ENCODE measurements around the gene SERPINB1. TPM values are rescaled to one million over a fixed set of nuclear protein-coding genes. Genes with fewer than 3 reads are reported as not detected.

The SERPINB1 gene
- total and polyA plus RNA-seq, 2 experiments from 2014 or later: 5.6 to 6.5 TPM

DNA sequence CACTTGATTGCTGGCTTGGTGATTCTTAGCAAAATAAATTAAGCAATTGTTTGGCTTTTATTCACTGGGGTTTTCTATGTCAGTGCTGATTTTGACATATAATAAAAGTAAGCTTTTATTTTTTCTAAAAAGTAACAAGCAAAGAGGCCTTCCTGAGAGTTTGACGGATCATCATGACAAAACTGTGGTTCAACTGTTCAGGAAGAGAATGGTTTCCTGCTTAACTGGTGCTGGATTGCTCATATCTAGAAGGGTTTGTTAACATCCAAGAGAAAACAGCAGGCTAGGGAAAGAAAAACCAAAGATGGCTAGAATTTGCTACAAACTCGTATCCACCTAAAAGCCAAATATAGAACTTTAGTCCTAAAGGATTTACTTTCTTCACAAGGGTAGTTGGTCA is 21.2 kb downstream of the SERPINB1 start:
- H3K27me3 ChIP-seq (ENCODE audit: insufficient read depth): no peaks in the 10 kb centered on the region
- H3K27me3 Mint-ChIP-seq (ENCODE audit: insufficient read depth, low read depth, poor library complexity): no peaks in the 10 kb centered on the region
- peaks cover 9% of the 10 kb centered on the region; the same call in 2 of the 3 replicates for H3K36me3 Mint-ChIP-seq (ENCODE audit: low read depth)
- no peak overlapping the region for H2AFZ ChIP-seq
- no peaks in the 10 kb centered on the region for H3K4me1 Mint-ChIP-seq
- TF ChIP-seq JUNB (IDR thresholded peaks at IDR 0.05; ENCODE audit: unreplicated experiment): no peak
- TF ChIP-seq, protein P1, sequence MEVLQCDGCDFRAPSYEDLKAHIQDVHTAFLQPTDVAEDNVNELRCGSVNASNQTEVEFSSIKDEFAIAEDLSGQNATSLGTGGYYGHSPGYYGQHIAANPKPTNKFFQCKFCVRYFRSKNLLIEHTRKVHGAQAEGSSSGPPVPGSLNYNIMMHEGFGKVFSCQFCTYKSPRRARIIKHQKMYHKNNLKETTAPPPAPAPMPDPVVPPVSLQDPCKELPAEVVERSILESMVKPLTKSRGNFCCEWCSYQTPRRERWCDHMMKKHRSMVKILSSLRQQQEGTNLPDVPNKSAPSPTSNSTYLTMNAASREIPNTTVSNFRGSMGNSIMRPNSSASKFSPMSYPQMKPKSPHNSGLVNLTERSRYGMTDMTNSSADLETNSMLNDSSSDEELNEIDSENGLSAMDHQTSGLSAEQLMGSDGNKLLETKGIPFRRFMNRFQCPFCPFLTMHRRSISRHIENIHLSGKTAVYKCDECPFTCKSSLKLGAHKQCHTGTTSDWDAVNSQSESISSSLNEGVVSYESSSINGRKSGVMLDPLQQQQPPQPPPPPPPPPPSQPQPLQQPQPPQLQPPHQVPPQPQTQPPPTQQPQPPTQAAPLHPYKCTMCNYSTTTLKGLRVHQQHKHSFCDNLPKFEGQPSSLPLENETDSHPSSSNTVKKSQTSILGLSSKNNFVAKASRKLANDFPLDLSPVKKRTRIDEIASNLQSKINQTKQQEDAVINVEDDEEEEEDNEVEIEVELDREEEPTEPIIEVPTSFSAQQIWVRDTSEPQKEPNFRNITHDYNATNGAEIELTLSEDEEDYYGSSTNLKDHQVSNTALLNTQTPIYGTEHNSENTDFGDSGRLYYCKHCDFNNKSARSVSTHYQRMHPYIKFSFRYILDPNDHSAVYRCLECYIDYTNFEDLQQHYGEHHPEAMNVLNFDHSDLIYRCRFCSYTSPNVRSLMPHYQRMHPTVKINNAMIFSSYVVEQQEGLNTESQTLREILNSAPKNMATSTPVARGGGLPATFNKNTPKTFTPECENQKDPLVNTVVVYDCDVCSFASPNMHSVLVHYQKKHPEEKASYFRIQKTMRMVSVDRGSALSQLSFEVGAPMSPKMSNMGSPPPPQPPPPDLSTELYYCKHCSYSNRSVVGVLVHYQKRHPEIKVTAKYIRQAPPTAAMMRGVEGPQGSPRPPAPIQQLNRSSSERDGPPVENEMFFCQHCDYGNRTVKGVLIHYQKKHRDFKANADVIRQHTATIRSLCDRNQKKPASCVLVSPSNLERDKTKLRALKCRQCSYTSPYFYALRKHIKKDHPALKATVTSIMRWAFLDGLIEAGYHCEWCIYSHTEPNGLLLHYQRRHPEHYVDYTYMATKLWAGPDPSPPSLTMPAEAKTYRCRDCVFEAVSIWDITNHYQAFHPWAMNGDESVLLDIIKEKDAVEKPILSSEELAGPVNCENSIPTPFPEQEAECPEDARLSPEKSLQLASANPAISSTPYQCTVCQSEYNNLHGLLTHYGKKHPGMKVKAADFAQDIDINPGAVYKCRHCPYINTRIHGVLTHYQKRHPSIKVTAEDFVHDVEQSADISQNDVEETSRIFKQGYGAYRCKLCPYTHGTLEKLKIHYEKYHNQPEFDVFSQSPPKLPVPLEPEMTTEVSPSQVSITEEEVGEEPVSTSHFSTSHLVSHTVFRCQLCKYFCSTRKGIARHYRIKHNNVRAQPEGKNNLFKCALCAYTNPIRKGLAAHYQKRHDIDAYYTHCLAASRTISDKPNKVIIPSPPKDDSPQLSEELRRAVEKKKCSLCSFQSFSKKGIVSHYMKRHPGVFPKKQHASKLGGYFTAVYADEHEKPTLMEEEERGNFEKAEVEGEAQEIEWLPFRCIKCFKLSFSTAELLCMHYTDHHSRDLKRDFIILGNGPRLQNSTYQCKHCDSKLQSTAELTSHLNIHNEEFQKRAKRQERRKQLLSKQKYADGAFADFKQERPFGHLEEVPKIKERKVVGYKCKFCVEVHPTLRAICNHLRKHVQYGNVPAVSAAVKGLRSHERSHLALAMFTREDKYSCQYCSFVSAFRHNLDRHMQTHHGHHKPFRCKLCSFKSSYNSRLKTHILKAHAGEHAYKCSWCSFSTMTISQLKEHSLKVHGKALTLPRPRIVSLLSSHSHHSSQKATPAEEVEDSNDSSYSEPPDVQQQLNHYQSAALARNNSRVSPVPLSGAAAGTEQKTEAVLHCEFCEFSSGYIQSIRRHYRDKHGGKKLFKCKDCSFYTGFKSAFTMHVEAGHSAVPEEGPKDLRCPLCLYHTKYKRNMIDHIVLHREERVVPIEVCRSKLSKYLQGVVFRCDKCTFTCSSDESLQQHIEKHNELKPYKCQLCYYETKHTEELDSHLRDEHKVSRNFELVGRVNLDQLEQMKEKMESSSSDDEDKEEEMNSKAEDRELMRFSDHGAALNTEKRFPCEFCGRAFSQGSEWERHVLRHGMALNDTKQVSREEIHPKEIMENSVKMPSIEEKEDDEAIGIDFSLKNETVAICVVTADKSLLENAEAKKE (CRISPR knock-in tag; IDR thresholded peaks at IDR 0.05): no peak
- no peak for TF ChIP-seq EZH2phosphoT487 (IDR thresholded peaks at IDR 0.05; ENCODE audit: unreplicated experiment)
- TF ChIP-seq, protein P2, sequence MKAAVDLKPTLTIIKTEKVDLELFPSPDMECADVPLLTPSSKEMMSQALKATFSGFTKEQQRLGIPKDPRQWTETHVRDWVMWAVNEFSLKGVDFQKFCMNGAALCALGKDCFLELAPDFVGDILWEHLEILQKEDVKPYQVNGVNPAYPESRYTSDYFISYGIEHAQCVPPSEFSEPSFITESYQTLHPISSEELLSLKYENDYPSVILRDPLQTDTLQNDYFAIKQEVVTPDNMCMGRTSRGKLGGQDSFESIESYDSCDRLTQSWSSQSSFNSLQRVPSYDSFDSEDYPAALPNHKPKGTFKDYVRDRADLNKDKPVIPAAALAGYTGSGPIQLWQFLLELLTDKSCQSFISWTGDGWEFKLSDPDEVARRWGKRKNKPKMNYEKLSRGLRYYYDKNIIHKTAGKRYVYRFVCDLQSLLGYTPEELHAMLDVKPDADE (IDR thresholded peaks at IDR 0.05): no peak
- no peak for TF ChIP-seq ZNF331 (CRISPR knock-in tag; IDR thresholded peaks at IDR 0.05; ENCODE audit: low read depth)
- no peak overlapping the region for H3K4me2 ChIP-seq
- ATAC-seq: no peak
- no peak overlapping the region for H3K4me3 ChIP-seq
- H3K4me1 ChIP-seq (ENCODE audit: insufficient read depth): no peaks in the 10 kb centered on the region
- no peak overlapping the region for H3K4me3 Mint-ChIP-seq
- H4K20me1 ChIP-seq (replicated peaks; ENCODE audit: insufficient read depth): no peaks in the 10 kb centered on the region
- no peaks in the 10 kb centered on the region for H3K36me3 ChIP-seq (ENCODE audit: insufficient read depth)
- H3K79me2 ChIP-seq (replicated peaks; ENCODE audit: insufficient read depth): no peaks in the 10 kb centered on the region
- no peaks in the 10 kb centered on the region for H3F3A ChIP-seq (replicated peaks; ENCODE audit: low read depth)
- DNase-seq (ENCODE audit: low spot score): no peak
- H3K9me3 Mint-ChIP-seq: peaks cover 13% of the 10 kb centered on the region; the same call in 2 of the 3 replicates
- H3K27ac Mint-ChIP-seq: no peak overlapping the region
- no peak overlapping the region for H3K27ac ChIP-seq (ENCODE audit: low read depth)
- no peaks in the 10 kb centered on the region for H3K9me2 ChIP-seq (ENCODE audit: insufficient read depth)

DNA sequence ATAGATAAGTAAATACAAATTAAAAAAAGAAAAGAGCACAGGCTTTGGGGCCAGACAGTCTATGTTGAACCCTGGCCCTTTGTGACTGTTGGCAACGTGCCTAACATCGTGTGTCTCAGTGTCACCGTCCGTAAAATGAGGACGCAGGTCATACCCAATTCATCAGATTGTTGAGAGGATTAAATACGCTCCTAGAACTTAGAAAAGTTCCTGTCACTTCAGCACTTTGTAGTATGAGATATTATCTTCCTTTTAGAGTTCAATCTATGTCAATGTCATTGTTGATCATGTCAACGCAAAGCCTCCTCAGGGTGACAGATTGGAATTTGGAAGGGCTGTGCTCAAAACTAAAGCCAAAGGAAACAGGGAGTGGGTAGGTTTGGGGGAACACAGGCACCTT is 21.7 kb downstream of the SERPINB1 start:
- ATAC-seq (no peak), DNase-seq (ENCODE audit: low spot score) (no peak)
- Histone ChIP-seq H3K4me1 (ENCODE audit: insufficient read depth) (no peaks in the 10 kb centered on the region), H3K4me2 (no peak overlapping the region), H3K9me2 (ENCODE audit: insufficient read depth) (no peaks in the 10 kb centered on the region), H3F3A (replicated peaks; ENCODE audit: low read depth) (no peaks in the 10 kb centered on the region), H3K27me3 (ENCODE audit: insufficient read depth) (no peaks in the 10 kb centered on the region), H4K20me1 (replicated peaks; ENCODE audit: insufficient read depth) (no peaks in the 10 kb centered on the region), H3K4me3 (no peak overlapping the region), H3K79me2 (replicated peaks; ENCODE audit: insufficient read depth) (no peaks in the 10 kb centered on the region), H2AFZ (no peak overlapping the region), H3K36me3 (ENCODE audit: insufficient read depth) (no peaks in the 10 kb centered on the region), H3K27ac (ENCODE audit: low read depth) (no peak overlapping the region)
- H3K27ac Mint-ChIP-seq: no peak overlapping the region
- H3K36me3 Mint-ChIP-seq (ENCODE audit: low read depth): peaks cover 9% of the 10 kb centered on the region; the same call in 2 of the 3 replicates
- H3K4me3 Mint-ChIP-seq: no peak overlapping the region
- no peaks in the 10 kb centered on the region for H3K4me1 Mint-ChIP-seq
- H3K27me3 Mint-ChIP-seq (ENCODE audit: insufficient read depth, low read depth, poor library complexity): no peaks in the 10 kb centered on the region
- peaks cover 13% of the 10 kb centered on the region; the same call in 2 of the 3 replicates for H3K9me3 Mint-ChIP-seq
- TF ChIP-seq EZH2phosphoT487 (IDR thresholded peaks at IDR 0.05; ENCODE audit: unreplicated experiment): no peak
- TF ChIP-seq, protein P3, sequence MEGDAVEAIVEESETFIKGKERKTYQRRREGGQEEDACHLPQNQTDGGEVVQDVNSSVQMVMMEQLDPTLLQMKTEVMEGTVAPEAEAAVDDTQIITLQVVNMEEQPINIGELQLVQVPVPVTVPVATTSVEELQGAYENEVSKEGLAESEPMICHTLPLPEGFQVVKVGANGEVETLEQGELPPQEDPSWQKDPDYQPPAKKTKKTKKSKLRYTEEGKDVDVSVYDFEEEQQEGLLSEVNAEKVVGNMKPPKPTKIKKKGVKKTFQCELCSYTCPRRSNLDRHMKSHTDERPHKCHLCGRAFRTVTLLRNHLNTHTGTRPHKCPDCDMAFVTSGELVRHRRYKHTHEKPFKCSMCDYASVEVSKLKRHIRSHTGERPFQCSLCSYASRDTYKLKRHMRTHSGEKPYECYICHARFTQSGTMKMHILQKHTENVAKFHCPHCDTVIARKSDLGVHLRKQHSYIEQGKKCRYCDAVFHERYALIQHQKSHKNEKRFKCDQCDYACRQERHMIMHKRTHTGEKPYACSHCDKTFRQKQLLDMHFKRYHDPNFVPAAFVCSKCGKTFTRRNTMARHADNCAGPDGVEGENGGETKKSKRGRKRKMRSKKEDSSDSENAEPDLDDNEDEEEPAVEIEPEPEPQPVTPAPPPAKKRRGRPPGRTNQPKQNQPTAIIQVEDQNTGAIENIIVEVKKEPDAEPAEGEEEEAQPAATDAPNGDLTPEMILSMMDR (conservative IDR thresholded peaks at IDR 0.05; ENCODE audit: low read depth in 2 of 2): no peak
- TF ChIP-seq NANOG (IDR thresholded peaks at IDR 0.05; ENCODE audit: borderline replicate concordance): no peak
- no peak for TF ChIP-seq CREB1 (CRISPR knock-in tag; IDR thresholded peaks at IDR 0.05; ENCODE audit: low read depth)
- TF ChIP-seq, protein P4, sequence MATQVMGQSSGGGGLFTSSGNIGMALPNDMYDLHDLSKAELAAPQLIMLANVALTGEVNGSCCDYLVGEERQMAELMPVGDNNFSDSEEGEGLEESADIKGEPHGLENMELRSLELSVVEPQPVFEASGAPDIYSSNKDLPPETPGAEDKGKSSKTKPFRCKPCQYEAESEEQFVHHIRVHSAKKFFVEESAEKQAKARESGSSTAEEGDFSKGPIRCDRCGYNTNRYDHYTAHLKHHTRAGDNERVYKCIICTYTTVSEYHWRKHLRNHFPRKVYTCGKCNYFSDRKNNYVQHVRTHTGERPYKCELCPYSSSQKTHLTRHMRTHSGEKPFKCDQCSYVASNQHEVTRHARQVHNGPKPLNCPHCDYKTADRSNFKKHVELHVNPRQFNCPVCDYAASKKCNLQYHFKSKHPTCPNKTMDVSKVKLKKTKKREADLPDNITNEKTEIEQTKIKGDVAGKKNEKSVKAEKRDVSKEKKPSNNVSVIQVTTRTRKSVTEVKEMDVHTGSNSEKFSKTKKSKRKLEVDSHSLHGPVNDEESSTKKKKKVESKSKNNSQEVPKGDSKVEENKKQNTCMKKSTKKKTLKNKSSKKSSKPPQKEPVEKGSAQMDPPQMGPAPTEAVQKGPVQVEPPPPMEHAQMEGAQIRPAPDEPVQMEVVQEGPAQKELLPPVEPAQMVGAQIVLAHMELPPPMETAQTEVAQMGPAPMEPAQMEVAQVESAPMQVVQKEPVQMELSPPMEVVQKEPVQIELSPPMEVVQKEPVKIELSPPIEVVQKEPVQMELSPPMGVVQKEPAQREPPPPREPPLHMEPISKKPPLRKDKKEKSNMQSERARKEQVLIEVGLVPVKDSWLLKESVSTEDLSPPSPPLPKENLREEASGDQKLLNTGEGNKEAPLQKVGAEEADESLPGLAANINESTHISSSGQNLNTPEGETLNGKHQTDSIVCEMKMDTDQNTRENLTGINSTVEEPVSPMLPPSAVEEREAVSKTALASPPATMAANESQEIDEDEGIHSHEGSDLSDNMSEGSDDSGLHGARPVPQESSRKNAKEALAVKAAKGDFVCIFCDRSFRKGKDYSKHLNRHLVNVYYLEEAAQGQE (IDR thresholded peaks at IDR 0.05; ENCODE audit: unreplicated experiment): no peak
- TF ChIP-seq POLR2AphosphoS5 (IDR thresholded peaks at IDR 0.05; ENCODE audit: low read depth): no peak

Measured in GM23338 (cell line).